Loucy (cell line): ENCODE results near the gene TBC1D1.

Source experiments
- EZH2phosphoT487 ChIP-seq: fragments of 200-600 bp; IDR thresholded peaks from 2 replicates; pipeline ENCODE4 v1.6.1; 2018; ENCODE audit warnings: antibody characterized with exemption, mild to moderate bottlenecking, moderate library complexity, borderline replicate concordance
- TF ChIP-seq, protein P1 (sequence below): fragments of 200-600 bp; sonication (generic); conservative IDR thresholded peaks from 2 replicates; pipeline ENCODE4 v1.5.1; 2014; ENCODE audit warnings: mild to moderate bottlenecking, antibody characterized with exemption, low read length

DNA sequence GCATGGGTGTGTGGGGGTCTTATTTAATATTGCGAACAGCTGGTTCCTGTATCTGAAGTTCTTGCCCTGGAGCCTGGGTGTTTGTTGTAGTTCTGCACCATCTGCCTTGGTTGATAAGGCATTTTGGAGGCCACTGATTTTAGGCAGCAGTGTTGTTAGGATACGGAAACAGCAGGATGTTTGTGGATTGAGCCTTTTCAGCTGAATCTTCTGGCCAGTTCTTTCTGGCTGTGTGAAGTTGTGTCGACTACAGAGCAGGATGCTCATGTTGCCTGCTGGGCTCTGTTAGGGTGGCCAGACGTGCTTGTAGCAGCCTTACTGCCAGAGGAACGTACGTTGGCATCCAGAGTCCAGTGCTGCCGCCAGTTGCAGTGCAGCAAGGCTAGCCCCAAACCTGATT lies 203.5 kb downstream of the TBC1D1 start:
- TF ChIP-seq, protein P1, sequence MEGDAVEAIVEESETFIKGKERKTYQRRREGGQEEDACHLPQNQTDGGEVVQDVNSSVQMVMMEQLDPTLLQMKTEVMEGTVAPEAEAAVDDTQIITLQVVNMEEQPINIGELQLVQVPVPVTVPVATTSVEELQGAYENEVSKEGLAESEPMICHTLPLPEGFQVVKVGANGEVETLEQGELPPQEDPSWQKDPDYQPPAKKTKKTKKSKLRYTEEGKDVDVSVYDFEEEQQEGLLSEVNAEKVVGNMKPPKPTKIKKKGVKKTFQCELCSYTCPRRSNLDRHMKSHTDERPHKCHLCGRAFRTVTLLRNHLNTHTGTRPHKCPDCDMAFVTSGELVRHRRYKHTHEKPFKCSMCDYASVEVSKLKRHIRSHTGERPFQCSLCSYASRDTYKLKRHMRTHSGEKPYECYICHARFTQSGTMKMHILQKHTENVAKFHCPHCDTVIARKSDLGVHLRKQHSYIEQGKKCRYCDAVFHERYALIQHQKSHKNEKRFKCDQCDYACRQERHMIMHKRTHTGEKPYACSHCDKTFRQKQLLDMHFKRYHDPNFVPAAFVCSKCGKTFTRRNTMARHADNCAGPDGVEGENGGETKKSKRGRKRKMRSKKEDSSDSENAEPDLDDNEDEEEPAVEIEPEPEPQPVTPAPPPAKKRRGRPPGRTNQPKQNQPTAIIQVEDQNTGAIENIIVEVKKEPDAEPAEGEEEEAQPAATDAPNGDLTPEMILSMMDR: no peak
- TF ChIP-seq EZH2phosphoT487: no peak
